GM23248 (cell line): ENCODE results near the gene NCMAP. TPM values are rescaled to one million over a fixed set of nuclear protein-coding genes. Genes with fewer than 3 reads are reported as not detected.

Experiments
- DNase-seq: peaks from one replicate; pipeline ENCODE4 v3.0.0-alpha.2; 2015
- H2AFZ ChIP-seq: fragments of 200-600 bp; sonication (generic); 2 replicates; pipeline ENCODE4 v1.6.1; 2016; ENCODE audit warnings: antibody characterized with exemption
- H3F3A ChIP-seq: fragments of 200-600 bp; sonication (generic); 2 replicates; pipeline ENCODE4 v1.6.1; 2016; ENCODE audit warnings: mild to moderate bottlenecking, antibody characterized with exemption, mixed run types; ENCODE audit not compliant: insufficient read depth
- H3K27ac ChIP-seq: fragments of 200-600 bp; sonication (generic); 2 replicates; pipeline ENCODE4 v1.5.1; 2016; ENCODE audit warnings: mild to moderate bottlenecking
- H3K27me3 ChIP-seq: fragments of 200-600 bp; sonication (generic); replicated peaks from 2 replicates; pipeline ENCODE4 v1.6.1; 2016; ENCODE audit warnings: mild to moderate bottlenecking; ENCODE audit not compliant: insufficient read depth
- H3K36me3 ChIP-seq: fragments of 200-600 bp; sonication (generic); 2 replicates; pipeline ENCODE4 v1.6.1; 2016; ENCODE audit warnings: low read depth, mild to moderate bottlenecking
- H3K4me1 ChIP-seq: fragments of 200-600 bp; sonication (generic); 2 replicates; pipeline ENCODE4 v1.6.1; 2016; ENCODE audit warnings: mild to moderate bottlenecking; ENCODE audit not compliant: insufficient read depth
- H3K4me2 ChIP-seq: fragments of 200-600 bp; sonication (generic); one replicate; pipeline ENCODE4 v1.6.1; 2016; ENCODE audit warnings: mild to moderate bottlenecking; ENCODE audit not compliant: unreplicated experiment
- H3K4me3 ChIP-seq: fragments of 200-600 bp; sonication (generic); 2 replicates; pipeline ENCODE4 v1.5.1; 2016; ENCODE audit warnings: mild to moderate bottlenecking
- H3K79me2 ChIP-seq: fragments of 200-600 bp; sonication (generic); 2 replicates; pipeline ENCODE4 v1.6.1; 2016; ENCODE audit warnings: mild to moderate bottlenecking; ENCODE audit not compliant: insufficient read depth
- H3K9ac ChIP-seq: fragments of 200-600 bp; sonication (generic); 2 replicates; pipeline ENCODE4 v1.6.1; 2016; ENCODE audit warnings: mild to moderate bottlenecking
- H3K9me2 ChIP-seq: fragments of 200-600 bp; sonication (generic); 2 replicates; pipeline ENCODE4 v1.6.1; 2016; ENCODE audit warnings: mixed run types, mild to moderate bottlenecking, moderate library complexity; ENCODE audit not compliant: insufficient read depth
- H3K9me3 ChIP-seq: fragments of 200-600 bp; sonication (generic); one replicate; pipeline ENCODE4 v1.6.1; 2017; ENCODE audit warnings: low read depth
- H4K20me1 ChIP-seq: fragments of 200-600 bp; sonication (generic); 2 replicates; pipeline ENCODE4 v1.6.0; 2016; ENCODE audit not compliant: insufficient read depth
- EZH2 ChIP-seq: fragments of 200-600 bp; sonication (generic); IDR thresholded peaks from 2 replicates; pipeline ENCODE4 v1.6.1; 2018; ENCODE audit warnings: antibody characterized with exemption, mild to moderate bottlenecking; ENCODE audit not compliant: insufficient read depth, poor library complexity, severe bottlenecking
- EZH2phosphoT487 ChIP-seq: fragments of 200-600 bp; sonication (generic); IDR thresholded peaks from 2 replicates; pipeline ENCODE4 v1.6.1; 2018; ENCODE audit warnings: antibody characterized with exemption, moderate library complexity, mild to moderate bottlenecking, low read depth; ENCODE audit not compliant: insufficient read depth
- WGBS, 2 experiments: methylation state at CpG; one replicate each; pipeline ENCODE4 v1.1.6; 2015 to 2017; ENCODE audit warnings: low lambda C conversion rate in 2 of 2, low coverage in 1 of 2; ENCODE audit errors: missing lambda C conversion rate in 2 of 2; 5-methylcytosine and 5-hydroxymethylcytosine counted together
- in situ Hi-C: fragments of 300-500 bp; cut with MboI; formaldehyde crosslinking; loops from 2 replicates; pipeline ENCODE4 v1.15.0; 2020
- polyA plus RNA-seq: library from polyadenylated mRNA; unstranded; fragments of >200 nt; fragmentation: Nextera tagmentation; extraction: Ambion mirVana; gene quantifications from 2 replicates; pipeline ENCODE4 v1.2.1, GENCODE V29; 2016
- total RNA-seq: library from RNA; depleted of rRNA; stranded (reverse); fragments of >200 nt; shearing (Covaris generic); gene quantifications from 2 replicates; pipeline ENCODE4 v1.2.3, GENCODE V29; 2014

NCMAP gene
- total and polyA plus RNA-seq, 2 experiments from 2014 or later = not detected

- DNase-seq = no peak
- Histone ChIP-seq H3K9ac (no peak overlapping the region), H3K9me3 (no peaks in the 10 kb centered on the region), H3K36me3 (no peaks in the 10 kb centered on the region), H4K20me1 (no peaks in the 10 kb centered on the region), H3K4me1 (no peaks in the 10 kb centered on the region), H3K4me2 (no peak overlapping the region), H3K27me3 (peaks cover 6% of the 10 kb centered on the region; the same call in 1 of the 2 replicates), H3K9me2 (no peaks in the 10 kb centered on the region), H3K79me2 (no peaks in the 10 kb centered on the region), H3K27ac (no peak overlapping the region), H3K4me3 (no peak overlapping the region), H3F3A (no peaks in the 10 kb centered on the region), H2AFZ (no peak overlapping the region)
- in situ Hi-C loops = no loop called here
- TF ChIP-seq EZH2 = no peak
- no peak for TF ChIP-seq EZH2phosphoT487
- 82 to 86% methylated on average over 7 of the region's 7 CpGs for WGBS, 2 experiments
Measured at GRCh38 chr1:24578846-24579245, 23.0 kb downstream of the NCMAP start.

- H3K9ac ChIP-seq = no peak overlapping the region
- no peaks in the 10 kb centered on the region for H3K4me1 ChIP-seq
- no peak overlapping the region for H3K4me3 ChIP-seq
- no peaks in the 10 kb centered on the region for H3K9me2 ChIP-seq
- H3K4me2 ChIP-seq = no peak overlapping the region
- no peaks in the 10 kb centered on the region for H3K79me2 ChIP-seq
- no peaks in the 10 kb centered on the region for H3F3A ChIP-seq
- WGBS, 2 experiments = 58 to 68% methylated on average over 10 of the region's 10 CpGs
- no peak for DNase-seq
- no peaks in the 10 kb centered on the region for H3K36me3 ChIP-seq
- TF ChIP-seq EZH2 = no peak
- TF ChIP-seq EZH2phosphoT487 = no peak
- H3K27ac ChIP-seq = no peak overlapping the region
- in situ Hi-C loops = no loop called here
- peaks cover 15% of the 10 kb centered on the region for H3K27me3 ChIP-seq
- no peak overlapping the region for H2AFZ ChIP-seq
- H3K9me3 ChIP-seq = no peaks in the 10 kb centered on the region
- H4K20me1 ChIP-seq = no peaks in the 10 kb centered on the region
Measured at GRCh38 chr1:24580756-24581155, 24.9 kb downstream of the NCMAP start.

- DNase-seq = no peak
- no peaks in the 10 kb centered on the region for H3F3A ChIP-seq
- no peaks in the 10 kb centered on the region for H3K9me3 ChIP-seq
- H3K9me2 ChIP-seq = no peaks in the 10 kb centered on the region
- no peak overlapping the region for H3K4me2 ChIP-seq
- no peak overlapping the region for H3K27ac ChIP-seq
- H3K9ac ChIP-seq = no peak overlapping the region
- 46 to 59% methylated on average over 6 of the region's 6 CpGs for WGBS, 2 experiments
- no peaks in the 10 kb centered on the region for H3K79me2 ChIP-seq
- no peaks in the 10 kb centered on the region for H4K20me1 ChIP-seq
- no peak overlapping the region for H3K4me3 ChIP-seq
- no peaks in the 10 kb centered on the region for H3K36me3 ChIP-seq
- H3K27me3 ChIP-seq = peaks cover 19% of the 10 kb centered on the region
- no peak for TF ChIP-seq EZH2phosphoT487
- TF ChIP-seq EZH2 = no peak
- no peak overlapping the region for H2AFZ ChIP-seq
- in situ Hi-C loops = no loop called here
- H3K4me1 ChIP-seq = no peaks in the 10 kb centered on the region
Measured at GRCh38 chr1:24584171-24584647, 28.3 kb downstream of the NCMAP start.

GRCh38 chr1:24586119-24586518 is 30.2 kb downstream of the NCMAP start:
- H3K4me3 ChIP-seq = no peak overlapping the region
- no peak overlapping the region for H3K27ac ChIP-seq
- WGBS, 2 experiments = 64 to 73% methylated on average over 10 of the region's 10 CpGs
- no peaks in the 10 kb centered on the region for H3K36me3 ChIP-seq
- H3K4me2 ChIP-seq = no peak overlapping the region
- H3F3A ChIP-seq = no peaks in the 10 kb centered on the region
- no peak overlapping the region for H3K9ac ChIP-seq
- no peaks in the 10 kb centered on the region for H4K20me1 ChIP-seq
- H3K4me1 ChIP-seq = no peaks in the 10 kb centered on the region
- no peaks in the 10 kb centered on the region for H3K79me2 ChIP-seq
- H3K27me3 ChIP-seq = peaks cover 13% of the 10 kb centered on the region
- DNase-seq = no peak
- in situ Hi-C loops = no loop called here
- TF ChIP-seq EZH2phosphoT487 (no peak), EZH2 (no peak)
- no peak overlapping the region for H2AFZ ChIP-seq
- no peaks in the 10 kb centered on the region for H3K9me2 ChIP-seq
- no peaks in the 10 kb centered on the region for H3K9me3 ChIP-seq
